Left lung (tissue), 10 donors: ENCODE measurements around the gene CDKN2AIP. TPM values are rescaled to one million over a fixed set of nuclear protein-coding genes. Genes with fewer than 3 reads are reported as not detected.

Source experiments
- ATAC-seq: fragments of 200-7000 bp; cut with Tn5 transposase; one replicate; pipeline ENCODE4 v1.9.1; 2020; ENCODE audit warnings: moderate library complexity
- DNase-seq, 4 donors: peaks; one replicate each; pipeline ENCODE4 v3.0.0-alpha.2; 2013 to 2020
- H3K27ac ChIP-seq, 2 donors: fragments of 200-600 bp; sonication (generic) in 1 of 2; one replicate each; pipeline versions ENCODE4 v1.5.0 to v1.8.0; 2020 to 2021
- H3K27me3 ChIP-seq, 2 donors: fragments of 200-600 bp; sonication (generic) in 1 of 2; one replicate each; pipeline versions ENCODE4 v1.5.0 to v1.8.0; 2020 to 2021
- H3K36me3 ChIP-seq, 2 donors: fragments of 200-600 bp; sonication (generic) in 1 of 2; one replicate each; pipeline versions ENCODE4 v1.5.0 to v1.8.0; 2020 to 2021
- H3K4me1 ChIP-seq, 2 donors: fragments of 200-600 bp; one replicate each; pipeline ENCODE4 v1.8.0; 2021
- H3K4me3 ChIP-seq, 2 donors: fragments of 200-600 bp; sonication (generic) in 1 of 2; one replicate each; pipeline versions ENCODE4 v1.5.0 to v1.8.0; 2020 to 2021; ENCODE audit warnings: mild to moderate bottlenecking in 1 of 2
- H3K9me3 ChIP-seq, 2 donors: fragments of 200-600 bp; sonication (generic) in 1 of 2; one replicate each; pipeline versions ENCODE4 v1.5.0 to v1.8.0; 2020 to 2021
- CTCF ChIP-seq, 2 donors: fragments of 200-600 bp; sonication (generic) in 1 of 2; IDR thresholded peaks; one replicate each; pipeline versions ENCODE4 v1.5.0 to v1.8.0; 2021; ENCODE audit warnings: antibody characterized with exemption in 2 of 2
- intact Hi-C, 2 donors: fragments of 100-400 bp; cut with DNase I; formaldehyde crosslinking; loops; one replicate each; pipeline versions ENCODE4 v1.11.2 to v1.14.2; 2022
- polyA plus RNA-seq, 6 donors: library from polyadenylated mRNA; unstranded; fragments of 120-200 nt; gene quantifications; one replicate each; pipeline ENCODE4 v1.2.1, GENCODE V29; 2013; ENCODE audit not compliant: insufficient read length in 6 of 6
- total RNA-seq, 2 donors: library from RNA; stranded (reverse); fragmentation: NEBNext Ultra II Directional; extraction: Animal tissue kit (Norgen Biotek cat#: 25700); gene quantifications; one replicate each; pipeline ENCODE4 v1.2.1, GENCODE V29; 2021
- donor health status: DM: no; HTN: yes; CAD: no.
- donor health status: DM: no; HTN: no; CAD: no.

CDKN2AIP gene
- total and polyA plus RNA-seq, 8 donors, result 10.1 to 33.3 (median 30.5) TPM

- H3K4me3 ChIP-seq, result no peak overlapping the region
- H3K27ac ChIP-seq, result no peak overlapping the region
- DNase-seq (no peak), ATAC-seq (no peak)
- intact Hi-C loops, result no loop called here
- peaks cover 0 to 7% of the 10 kb centered on the region in 2 donors for H3K4me1 ChIP-seq
- H3K9me3 ChIP-seq, result no peaks in the 10 kb centered on the region
- no peaks in the 10 kb centered on the region for H3K27me3 ChIP-seq
- no peaks in the 10 kb centered on the region for H3K36me3 ChIP-seq
- TF ChIP-seq CTCF (IDR thresholded peaks at IDR 0.05), result no peak
Measured at GRCh38 chr4:183409934-183410333, 34.5 kb upstream of the CDKN2AIP start.

- DNase-seq, result no peak
- intact Hi-C loops, result no loop called here
- Histone ChIP-seq H3K9me3 (no peaks in the 10 kb centered on the region), H3K4me1 (peaks cover 0 to 7% of the 10 kb centered on the region in 2 donors), H3K36me3 (no peaks in the 10 kb centered on the region), H3K4me3 (no peak overlapping the region), H3K27ac (no peak overlapping the region), H3K27me3 (no peaks in the 10 kb centered on the region)
- no peak for TF ChIP-seq CTCF (IDR thresholded peaks at IDR 0.05)
- peak; percentile 20 for ATAC-seq
Measured at GRCh38 chr4:183411291-183411861, 33.1 kb upstream of the CDKN2AIP start.

GRCh38 chr4:183412821-183413220 lies 31.6 kb upstream of the CDKN2AIP start:
- Histone ChIP-seq H3K9me3 (no peaks in the 10 kb centered on the region), H3K36me3 (no peaks in the 10 kb centered on the region), H3K27me3 (no peaks in the 10 kb centered on the region), H3K4me1 (peaks cover 0 to 1% of the 10 kb centered on the region in 2 donors), H3K27ac (peak overlapping the region in 1 of 2 donors; percentile 41), H3K4me3 (no peak overlapping the region)
- intact Hi-C loops, result no loop called here
- no peak for TF ChIP-seq CTCF (IDR thresholded peaks at IDR 0.05)
- ATAC-seq (no peak), DNase-seq (no peak)

GRCh38 chr4:183413234-183414200 lies 30.9 kb upstream of the CDKN2AIP start:
- H3K9me3 ChIP-seq, result no peaks in the 10 kb centered on the region
- no peak for ATAC-seq
- intact Hi-C loops, result no loop called here

More at GRCh38 chr4:183413234-183414200, 30.9 kb upstream of the CDKN2AIP start:
- no peak for TF ChIP-seq CTCF (IDR thresholded peaks at IDR 0.05)
- no peak overlapping the region for H3K4me3 ChIP-seq
- H3K4me1 ChIP-seq, result no peaks in the 10 kb centered on the region
- DNase-seq, result no peak
- H3K27ac ChIP-seq, result peak overlapping the region in 1 of 2 donors; percentile 41
- H3K27me3 ChIP-seq, result no peaks in the 10 kb centered on the region
- H3K36me3 ChIP-seq, result no peaks in the 10 kb centered on the region
